ENCODE results near the gene EPN1. TPM values are rescaled to one million over a fixed set of nuclear protein-coding genes. Genes with fewer than 3 reads are reported as not detected.
"Not testable (repeated sequence)": the region's sequence is repeated elsewhere in the genome, so short reads cannot be mapped to it uniquely, and the experiment has no call there.

EPN1 gene
- total RNA-seq, 2 donors from 2014 or later: 40.7 to 63.9 TPM

GRCh38 chr19:55753401-55753800 is 78.4 kb downstream of the EPN1 start:
- Mint-ChIP-seq H3K4me3 (no peak overlapping the region), H3K36me3 (no peaks in the 10 kb centered on the region), H3K27me3 (peaks cover 3 to 27% of the 10 kb centered on the region in 2 donors), H3K9me3 (peaks cover 3% of the 10 kb centered on the region), H3K4me1 (ENCODE audit: low read depth in 2 of 2) (no peaks in the 10 kb centered on the region), H3K27ac (no peak overlapping the region)
- no peak for ATAC-seq
- no peak for DNase-seq (ENCODE audit: low spot score)

GRCh38 chr19:55756808-55757207 is 81.8 kb downstream of the EPN1 start:
- not testable (repeated sequence) for ATAC-seq; H3K4me1 Mint-ChIP-seq (ENCODE audit: low read depth in 2 of 2); H3K9me3 Mint-ChIP-seq; H3K36me3 Mint-ChIP-seq; H3K4me3 Mint-ChIP-seq; DNase-seq (ENCODE audit: low spot score); H3K27ac Mint-ChIP-seq
- peaks cover 7 to 43% of the 10 kb centered on the region in 2 donors for H3K27me3 Mint-ChIP-seq

DNA sequence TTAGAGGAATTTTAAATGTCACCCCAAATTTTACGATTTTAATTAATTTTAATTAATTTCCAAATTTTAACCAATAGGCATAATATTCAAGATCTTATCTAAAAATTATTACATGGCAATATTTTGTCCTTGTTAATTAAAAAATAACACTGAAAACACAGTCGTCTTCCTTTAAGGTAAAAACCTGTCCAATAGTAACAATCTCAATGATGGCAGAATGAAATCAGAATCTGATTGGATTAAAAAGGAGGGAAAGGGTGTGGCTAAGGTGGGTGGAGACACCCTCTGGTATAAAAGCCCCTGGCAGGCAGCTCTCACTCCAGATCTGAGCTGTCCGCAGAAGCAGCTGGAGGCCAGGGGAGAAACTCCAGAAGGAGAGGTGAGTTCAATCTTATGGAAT is 83.8 kb downstream of the EPN1 start, which contains the start of gene RFPL4A:
RFPL4A (plus strand) TSS at position 301 of the 400 bp plus-strand sequence. CDS start 2,704 bp downstream, outside the sequence.
- not testable (repeated sequence) for H3K4me1 Mint-ChIP-seq (ENCODE audit: low read depth in 2 of 2); H3K4me3 Mint-ChIP-seq; H3K9me3 Mint-ChIP-seq

More for the DNA sequence above, 83.8 kb downstream of the EPN1 start, which contains the start of gene RFPL4A:
- H3K27me3 Mint-ChIP-seq: peaks cover 4 to 34% of the 10 kb centered on the region in 2 donors
- not testable (repeated sequence) for H3K27ac Mint-ChIP-seq; H3K36me3 Mint-ChIP-seq; DNase-seq (ENCODE audit: low spot score); ATAC-seq

Other genes starting within 250 kb of the EPN1 start
- gene SHISA7, start 231.9 kb upstream of the EPN1 start, total RNA-seq: not detected
- gene ISOC2, start 213.6 kb upstream of the EPN1 start, total RNA-seq: 10 to 100 TPM; 25.6 to 45.1 TPM
- gene C19orf85, start 210.5 kb upstream of the EPN1 start, total RNA-seq: not detected
- gene ZNF628, start 198.6 kb upstream of the EPN1 start, total RNA-seq: 10 to 100 TPM in 1 of 2 donors, 1 to 10 TPM in 1; 8.0 to 12.3 TPM
- 10 to 100 TPM in 1 of 2 donors, 1 to 10 TPM in 1; 6.1 to 14.0 TPM for gene NAT14, start 190.0 kb upstream of the EPN1 start, total RNA-seq
- gene SSC5D, start 186.8 kb upstream of the EPN1 start, total RNA-seq: under 1 TPM in 1 of 2 donors, not detected in 1; 0.50 TPM
- not detected for gene SBK2, start 138.1 kb upstream of the EPN1 start, total RNA-seq
- not detected for gene SBK3, start 129.7 kb upstream of the EPN1 start, total RNA-seq
- gene ZNF579, start 94.4 kb upstream of the EPN1 start, total RNA-seq: 10 to 100 TPM in 1 of 2 donors, 1 to 10 TPM in 1; 6.5 to 10.2 TPM
- gene FIZ1, start 75.7 kb upstream of the EPN1 start, total RNA-seq: 10 to 100 TPM; 11.8 to 15.8 TPM
- 10 to 100 TPM; 10.6 to 14.7 TPM for gene ZNF524, start 74.9 kb upstream of the EPN1 start, total RNA-seq
- gene ZNF865, start 69.6 kb upstream of the EPN1 start, total RNA-seq: 10 to 100 TPM; 15.4 to 20.7 TPM
- gene ZNF784, start 50.7 kb upstream of the EPN1 start, total RNA-seq: 1 to 10 TPM; 2.6 to 4.5 TPM
- 10 to 100 TPM; 35.7 to 39.5 TPM for gene ZNF580, start 34.2 kb upstream of the EPN1 start, total RNA-seq
- gene ZNF581, start 31.6 kb upstream of the EPN1 start, total RNA-seq: 10 to 100 TPM; 15.1 to 27.6 TPM
- 1 to 10 TPM; 1.9 to 3.3 TPM for gene CCDC106, start 27.0 kb upstream of the EPN1 start, total RNA-seq
- 100 to 1,000 TPM; 266 to 434 TPM for gene U2AF2, start 20.2 kb upstream of the EPN1 start, total RNA-seq
- not detected for gene NLRP9, start 63.2 kb downstream of the EPN1 start, total RNA-seq
- gene RFPL4A, start 83.9 kb downstream of the EPN1 start, total RNA-seq: not detected
- gene RFPL4AL1, start 93.9 kb downstream of the EPN1 start, total RNA-seq: not detected
- not detected for gene NLRP11, start 156.8 kb downstream of the EPN1 start, total RNA-seq
- not detected for gene NLRP4, start 161.3 kb downstream of the EPN1 start, total RNA-seq

All from natural killer cell treated with Interleukin-12 subunit alpha and Interleukin-12 subunit beta and Interleukin-15 and Interleukin-18, amount 100 ng/mL, for 72 hours (primary cell).